Ishikawa (cell line): ENCODE measurements around the gene AKNAD1.
A peak's percentile ranks its signal among the peaks of the same experiment; 100 is the strongest.

ENCODE experiments used
- CEBPB ChIP-seq: IDR thresholded peaks from 2 replicates; pipeline ENCODE4 v1.6.1; 2012
- CREB1 ChIP-seq: IDR thresholded peaks from 2 replicates; pipeline ENCODE4 v1.6.1; 2012; ENCODE audit warnings: low read depth
- EGR1 ChIP-seq: IDR thresholded peaks from 2 replicates; pipeline ENCODE4 v1.6.1; 2012
- EP300 ChIP-seq: IDR thresholded peaks from 2 replicates; pipeline ENCODE4 v1.6.1; 2012; ENCODE audit warnings: borderline replicate concordance
- MAX ChIP-seq: IDR thresholded peaks from 2 replicates; pipeline ENCODE4 v1.6.1; 2012
- NFIC ChIP-seq: IDR thresholded peaks from 2 replicates; pipeline ENCODE4 v1.6.1; 2012
- RAD21 ChIP-seq: IDR thresholded peaks from 2 replicates; pipeline ENCODE4 v1.6.1; 2012; ENCODE audit warnings: low read depth
- REST ChIP-seq: IDR thresholded peaks from 2 replicates; pipeline ENCODE4 v1.6.1; 2012; ENCODE audit warnings: low read depth, mild to moderate bottlenecking
- TAF1 ChIP-seq: IDR thresholded peaks from 2 replicates; pipeline ENCODE4 v1.6.1; 2012; ENCODE audit warnings: low read depth, mild to moderate bottlenecking
- TCF12 ChIP-seq: IDR thresholded peaks from 2 replicates; pipeline ENCODE4 v1.6.1; 2012; ENCODE audit warnings: low read depth
- TEAD4 ChIP-seq: IDR thresholded peaks from 2 replicates; pipeline ENCODE4 v1.6.1; 2012
- USF1 ChIP-seq: IDR thresholded peaks from 2 replicates; pipeline ENCODE4 v1.6.1; 2012
- YY1 ChIP-seq: IDR thresholded peaks from 2 replicates; pipeline ENCODE4 v1.6.1; 2012; ENCODE audit warnings: low read depth
- ZBTB7A ChIP-seq: IDR thresholded peaks from 2 replicates; pipeline ENCODE4 v1.6.1; 2012; ENCODE audit warnings: low read depth

AKNAD1 gene

GRCh38 chr1:108845446-108845845 lies 11.4 kb downstream of the AKNAD1 start:
- no peak for TF ChIP-seq MAX
- TF ChIP-seq NFIC, result no peak
- no peak for TF ChIP-seq REST
- TF ChIP-seq RAD21, result no peak
- no peak for TF ChIP-seq TEAD4
- TF ChIP-seq EP300, result no peak
- no peak for TF ChIP-seq EGR1
- TF ChIP-seq USF1, result no peak
- no peak for TF ChIP-seq TAF1
- TF ChIP-seq ZBTB7A, result no peak
- no peak for TF ChIP-seq TCF12

GRCh38 chr1:108843390-108844137 lies 13.3 kb downstream of the AKNAD1 start:
- peak; percentile 17; the same call in 1 of the 2 replicates for TF ChIP-seq NFIC
- no peak for TF ChIP-seq REST

GRCh38 chr1:108842525-108843181 lies 14.2 kb downstream of the AKNAD1 start:
- TF ChIP-seq REST (no peak), RAD21 (no peak), YY1 (no peak), CREB1 (no peak), NFIC (no peak), EP300 (no peak)

GRCh38 chr1:108841703-108842102 lies 15.2 kb downstream of the AKNAD1 start:
- TF ChIP-seq MAX (no peak), TAF1 (no peak)

GRCh38 chr1:108832929-108833328 lies 24.0 kb downstream of the AKNAD1 start:
- TF ChIP-seq YY1, result no peak
- TF ChIP-seq EP300, result no peak

- TF ChIP-seq CEBPB (no peak), NFIC (no peak), ZBTB7A (no peak), REST (no peak), RAD21 (no peak)
These were observed 25.7 kb downstream of the AKNAD1 start for GRCh38 chr1:108831225-108831624.
